LNCaP clone FGC (cell line): ENCODE measurements around the gene GCSAML.

ENCODE experiments used
- DNase-seq: peaks from one replicate; pipeline ENCODE4 v3.0.0-alpha.2; 2011; ENCODE audit warnings: low read depth
- H3K4me3 ChIP-seq: 2 replicates; pipeline ENCODE4 v1.5.1; 2011; ENCODE audit warnings: mild to moderate bottlenecking, low read depth, low read length, control low read depth
- CTCF ChIP-seq: IDR thresholded peaks from 2 replicates; pipeline ENCODE4 v1.5.1; 2012; ENCODE audit warnings: mild to moderate bottlenecking; ENCODE audit not compliant: control insufficient read depth, insufficient read depth; ENCODE audit errors: extremely low read depth

Gene GCSAML

DNA sequence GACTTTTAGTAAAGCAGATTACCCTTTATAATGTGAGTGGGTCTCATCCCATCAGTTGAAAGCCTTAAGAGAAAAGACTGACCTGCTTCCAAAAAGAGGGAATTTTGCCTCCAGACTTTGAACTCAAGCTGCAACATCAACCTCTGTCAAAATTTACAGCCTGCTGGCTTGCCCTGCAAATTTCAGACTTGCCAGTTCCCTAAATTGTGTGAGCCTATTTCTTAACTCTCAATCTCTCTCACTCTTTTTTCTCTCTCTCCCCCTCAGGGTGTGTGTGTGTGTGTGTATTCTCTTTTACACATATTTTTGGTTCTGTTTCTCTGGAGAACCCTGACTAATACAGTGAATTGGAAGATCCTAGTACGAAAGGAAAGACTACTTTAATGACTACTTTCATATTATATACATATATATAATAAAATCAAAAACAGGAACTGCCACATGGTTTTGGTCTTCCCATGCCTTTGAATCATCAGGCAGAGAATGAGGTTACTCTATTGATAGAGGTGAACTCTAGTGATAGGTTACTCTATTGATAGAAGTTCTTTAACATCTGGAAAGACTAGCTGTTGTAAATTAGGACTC, 19.1 kb upstream of the GCSAML start:
- no peak overlapping the region for H3K4me3 ChIP-seq
- no peak for TF ChIP-seq CTCF
- DNase-seq, result no peak

DNA sequence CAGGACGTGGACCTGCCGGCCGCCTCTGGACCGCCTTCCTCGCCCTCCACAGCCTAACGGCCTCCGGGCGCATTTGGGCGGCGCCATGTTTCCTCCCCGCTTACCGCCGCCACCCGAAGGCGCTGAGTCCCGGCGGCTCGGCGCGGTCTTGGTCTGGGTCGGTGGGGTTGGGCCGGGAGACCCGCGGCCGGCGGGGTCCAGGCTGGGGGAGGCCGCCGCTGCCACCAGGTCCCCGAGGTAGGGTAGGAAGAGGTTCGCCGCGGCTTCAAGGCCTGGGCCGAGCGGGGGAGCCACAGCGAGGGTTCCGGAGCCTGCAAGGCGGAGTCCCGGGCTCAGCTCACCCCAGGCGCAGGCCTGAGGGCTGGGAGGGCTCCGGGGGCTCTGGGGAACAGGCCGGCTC, 18.1 kb upstream of the GCSAML start:
- no peak for DNase-seq

DNA sequence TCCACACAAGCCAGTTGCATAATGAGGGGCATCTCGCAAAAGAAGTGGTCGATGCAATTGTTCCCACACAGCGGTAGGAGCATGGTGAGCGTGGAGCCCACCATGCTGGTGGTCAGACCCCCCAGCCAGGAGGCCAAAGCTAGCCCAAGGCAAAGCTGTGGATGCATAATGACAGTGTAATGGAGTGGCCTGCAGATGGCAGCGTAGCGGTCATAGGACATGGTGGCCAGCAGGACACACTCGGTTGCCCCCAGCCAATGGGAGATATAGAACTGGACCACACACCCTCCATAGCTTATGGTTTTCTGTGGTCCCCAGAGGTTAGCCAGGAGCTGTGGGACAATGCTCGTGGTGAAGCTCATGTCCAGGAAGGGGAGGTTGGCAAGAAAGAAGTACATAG, 17.0 kb upstream of the GCSAML start:
- DNase-seq, result no peak
- no peak for TF ChIP-seq CTCF
- H3K4me3 ChIP-seq, result no peak overlapping the region

More for the DNA sequence above, 18.1 kb upstream of the GCSAML start:
- no peak overlapping the region for H3K4me3 ChIP-seq
- no peak for TF ChIP-seq CTCF

DNA sequence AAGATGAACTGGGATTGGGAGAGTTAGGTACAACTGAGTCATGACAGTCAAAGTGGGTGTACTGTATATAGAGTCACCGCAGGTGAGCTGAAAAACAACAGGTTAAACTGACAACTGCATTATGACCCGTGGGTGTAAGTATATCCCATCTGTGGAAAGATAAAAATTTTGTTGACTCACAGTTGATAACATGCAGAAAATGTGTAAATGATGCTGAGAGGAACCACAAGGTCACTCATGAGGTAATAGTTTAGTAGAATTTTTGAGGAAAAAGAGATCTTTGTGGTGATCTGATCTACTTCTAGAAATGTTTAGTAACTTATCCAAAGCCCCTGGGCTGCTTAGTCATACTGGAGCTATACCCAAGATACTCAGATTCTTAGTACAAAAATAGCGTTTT, 13.5 kb upstream of the GCSAML start:
- no peak for DNase-seq
- H3K4me3 ChIP-seq, result no peak overlapping the region
- TF ChIP-seq CTCF, result no peak

DNA sequence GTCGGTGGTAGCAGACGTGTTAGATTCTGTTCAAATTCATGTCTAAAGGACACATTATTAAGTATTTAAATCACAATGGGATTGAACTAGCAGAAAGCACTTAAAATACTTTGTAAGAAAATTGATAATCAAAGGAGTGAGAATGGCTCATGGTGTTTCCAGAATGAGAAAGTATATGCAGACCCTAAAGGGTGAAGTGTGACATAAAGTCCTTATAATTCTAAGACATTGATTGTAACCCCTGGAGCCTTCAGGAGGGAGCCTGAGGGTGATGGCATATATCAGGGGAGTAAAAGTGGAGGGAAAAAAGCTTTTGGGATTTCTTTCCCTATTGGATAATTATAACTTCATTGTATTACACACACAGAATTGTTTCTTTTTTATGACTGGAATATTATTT, 12.6 kb upstream of the GCSAML start, which contains the start of gene OR2C3:
Gene OR2C3 (minus strand): TSS at position 101 of the 400 bp plus-strand sequence. CDS start 3,929 bp downstream, outside the sequence.
- no peak for DNase-seq
- TF ChIP-seq CTCF, result no peak

DNA sequence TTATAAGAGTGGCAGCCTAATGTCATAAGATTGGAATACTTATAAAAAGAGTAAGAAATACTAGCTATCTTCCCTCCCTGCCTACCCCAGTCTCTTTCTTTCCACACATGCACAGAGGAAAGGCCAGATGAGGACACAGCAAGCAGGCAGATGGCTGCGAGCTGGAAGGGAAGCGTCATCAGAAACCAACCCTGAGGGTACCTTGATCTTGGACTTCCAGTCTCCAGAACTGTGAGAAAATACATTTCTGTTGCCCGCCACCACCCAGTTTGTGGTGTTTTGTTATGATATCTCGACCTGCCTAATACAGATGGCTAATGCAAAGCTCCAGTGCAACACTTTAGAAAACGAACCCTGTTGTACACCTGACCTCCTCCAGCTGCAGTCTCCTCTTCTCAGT, 10.4 kb upstream of the GCSAML start:
- no peak overlapping the region for H3K4me3 ChIP-seq
- no peak for DNase-seq
- TF ChIP-seq CTCF, result no peak

More for the DNA sequence above, 12.6 kb upstream of the GCSAML start, which contains the start of gene OR2C3:
- no peak within 1 kb of the TSS for H3K4me3 ChIP-seq

DNA sequence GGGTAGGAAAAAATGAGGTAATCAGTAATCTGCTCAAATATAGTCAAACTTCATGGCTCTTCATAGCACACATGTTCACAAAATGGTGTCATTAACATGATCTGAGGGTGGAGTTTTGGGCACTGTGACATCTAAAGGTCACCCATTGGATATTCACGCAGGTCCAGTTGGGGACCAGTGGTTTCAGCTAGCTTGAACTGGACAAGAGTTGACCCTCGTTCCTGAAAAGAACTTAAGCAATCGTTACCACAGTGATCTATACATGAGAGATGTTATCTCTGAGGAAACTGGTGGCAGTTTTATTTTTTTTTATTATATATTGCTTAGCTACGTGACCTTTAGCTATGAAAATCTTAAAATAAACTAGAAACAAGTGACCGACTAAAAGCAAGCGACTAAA, 9.7 kb upstream of the GCSAML start:
- no peak overlapping the region for H3K4me3 ChIP-seq
- DNase-seq, result no peak
- no peak for TF ChIP-seq CTCF
